ENCODE results near the gene MXD1. TPM values are rescaled to one million over a fixed set of nuclear protein-coding genes. Genes with fewer than 3 reads are reported as not detected.

Gene MXD1
- total and polyA plus RNA-seq, 9 of the 15 experiments (the other 6 are each of a cell fraction or from before 2014, with no cell fraction given), result 6.7 to 35.9 (median 11.0) TPM

GRCh38 chr2:69914164-69914949 is 552 bp upstream of the MXD1 start (continued):
- TF ChIP-seq CTCF (IDR thresholded peaks at IDR 0.05 in 2 of 3, conservative IDR thresholded peaks at IDR 0.05 in 1 of 3; ENCODE audit: insufficient read depth in 2 of 3, low read depth in 1 of 3, low read length in 3 of 3) (peak; percentile 61 to 65 (median 62)), U2AF1 (optimal IDR thresholded peaks at IDR 0.05; ENCODE audit: low read depth, low read length) (peak; percentile 50), ZNF444 (CRISPR knock-in tag; IDR thresholded peaks at IDR 0.05) (no peak), TSC22D4 (tag; IDR thresholded peaks at IDR 0.05) (no peak), GMEB1 (CRISPR knock-in tag; IDR thresholded peaks at IDR 0.05) (no peak), ZNF121 (CRISPR knock-in tag; conservative IDR thresholded peaks at IDR 0.05) (no peak), PHF8 (IDR thresholded peaks at IDR 0.05; ENCODE audit: borderline replicate concordance, low read length) (peak; percentile 69; the same call in 1 of the 2 replicates), FOXA3 (CRISPR knock-in tag; conservative IDR thresholded peaks at IDR 0.05 in 1 of 2, IDR thresholded peaks at IDR 0.05 in 1 of 2) (peak in 1 of 2 experiments; percentile 61; a peak in 1 of 4 replicates), CHD2 (IDR thresholded peaks at IDR 0.05; ENCODE audit: low read depth, low read length) (peak; percentile 80), ZNF77 (CRISPR knock-in tag; IDR thresholded peaks at IDR 0.05) (no peak), NR3C1 (CRISPR knock-in tag; IDR thresholded peaks at IDR 0.05) (no peak), PTBP1 (IDR thresholded peaks at IDR 0.05; ENCODE audit: low read depth, low read length) (no peak), CEBPB (tag; IDR thresholded peaks at IDR 0.05) (peak; percentile 69), RFX7 (CRISPR knock-in tag; IDR thresholded peaks at IDR 0.05) (no peak), FOXA1 (IDR thresholded peaks at IDR 0.05; ENCODE audit: borderline replicate concordance) (no peak), ZNF316 (IDR thresholded peaks at IDR 0.05) (no peak), ARNT (IDR thresholded peaks at IDR 0.05) (no peak), SP1 (CRISPR knock-in tag; IDR thresholded peaks at IDR 0.05) (peak; percentile 91), ZSCAN29 (IDR thresholded peaks at IDR 0.05) (no peak), POU5F1 (IDR thresholded peaks at IDR 0.05; ENCODE audit: borderline replicate concordance, low read depth, low read length, partially characterized antibody) (no peak), CBFB (CRISPR knock-in tag; IDR thresholded peaks at IDR 0.05) (0 out of 2 replicates have a peak, but pooled peaks have one; percentile 41), GATAD2B (IDR thresholded peaks at IDR 0.05; ENCODE audit: borderline replicate concordance) (no peak), NFE2L1 (tag; IDR thresholded peaks at IDR 0.05; ENCODE audit: borderline replicate concordance, low read depth) (no peak)
- TF ChIP-seq, protein P1, sequence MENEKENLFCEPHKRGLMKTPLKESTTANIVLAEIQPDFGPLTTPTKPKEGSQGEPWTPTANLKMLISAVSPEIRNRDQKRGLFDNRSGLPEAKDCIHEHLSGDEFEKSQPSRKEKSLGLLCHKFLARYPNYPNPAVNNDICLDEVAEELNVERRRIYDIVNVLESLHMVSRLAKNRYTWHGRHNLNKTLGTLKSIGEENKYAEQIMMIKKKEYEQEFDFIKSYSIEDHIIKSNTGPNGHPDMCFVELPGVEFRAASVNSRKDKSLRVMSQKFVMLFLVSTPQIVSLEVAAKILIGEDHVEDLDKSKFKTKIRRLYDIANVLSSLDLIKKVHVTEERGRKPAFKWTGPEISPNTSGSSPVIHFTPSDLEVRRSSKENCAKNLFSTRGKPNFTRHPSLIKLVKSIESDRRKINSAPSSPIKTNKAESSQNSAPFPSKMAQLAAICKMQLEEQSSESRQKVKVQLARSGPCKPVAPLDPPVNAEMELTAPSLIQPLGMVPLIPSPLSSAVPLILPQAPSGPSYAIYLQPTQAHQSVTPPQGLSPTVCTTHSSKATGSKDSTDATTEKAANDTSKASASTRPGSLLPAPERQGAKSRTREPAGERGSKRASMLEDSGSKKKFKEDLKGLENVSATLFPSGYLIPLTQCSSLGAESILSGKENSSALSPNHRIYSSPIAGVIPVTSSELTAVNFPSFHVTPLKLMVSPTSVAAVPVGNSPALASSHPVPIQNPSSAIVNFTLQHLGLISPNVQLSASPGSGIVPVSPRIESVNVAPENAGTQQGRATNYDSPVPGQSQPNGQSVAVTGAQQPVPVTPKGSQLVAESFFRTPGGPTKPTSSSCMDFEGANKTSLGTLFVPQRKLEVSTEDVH (IDR thresholded peaks at IDR 0.05; ENCODE audit: low read depth, partially characterized antibody), result peak; percentile 68

Measured in K562 (cell line).